Ishikawa (cell line): ENCODE data around the gene CACNA2D3.

ENCODE experiments used
- CEBPB ChIP-seq: IDR thresholded peaks from 2 replicates; pipeline ENCODE4 v1.6.1; 2012
- CREB1 ChIP-seq: IDR thresholded peaks from 2 replicates; pipeline ENCODE4 v1.6.1; 2012; ENCODE audit warnings: low read depth
- EGR1 ChIP-seq: IDR thresholded peaks from 2 replicates; pipeline ENCODE4 v1.6.1; 2012
- EP300 ChIP-seq: IDR thresholded peaks from 2 replicates; pipeline ENCODE4 v1.6.1; 2012; ENCODE audit warnings: borderline replicate concordance
- FOXM1 ChIP-seq: IDR thresholded peaks from 2 replicates; pipeline ENCODE4 v1.6.1; 2012; ENCODE audit warnings: low read depth, borderline replicate concordance
- NFIC ChIP-seq: IDR thresholded peaks from 2 replicates; pipeline ENCODE4 v1.6.1; 2012
- RAD21 ChIP-seq: IDR thresholded peaks from 2 replicates; pipeline ENCODE4 v1.6.1; 2012; ENCODE audit warnings: low read depth
- TAF1 ChIP-seq: IDR thresholded peaks from 2 replicates; pipeline ENCODE4 v1.6.1; 2012; ENCODE audit warnings: low read depth, mild to moderate bottlenecking
- TCF12 ChIP-seq: IDR thresholded peaks from 2 replicates; pipeline ENCODE4 v1.6.1; 2012; ENCODE audit warnings: low read depth
- TEAD4 ChIP-seq: IDR thresholded peaks from 2 replicates; pipeline ENCODE4 v1.6.1; 2012
- YY1 ChIP-seq: IDR thresholded peaks from 2 replicates; pipeline ENCODE4 v1.6.1; 2012; ENCODE audit warnings: low read depth
- ZBTB7A ChIP-seq: IDR thresholded peaks from 2 replicates; pipeline ENCODE4 v1.6.1; 2012; ENCODE audit warnings: low read depth
- TF ChIP-seq, protein P1 (sequence below): IDR thresholded peaks from 2 replicates; pipeline ENCODE4 v1.6.1; 2012
- TF ChIP-seq, protein P2 (sequence below): IDR thresholded peaks from 2 replicates; pipeline ENCODE4 v1.6.1; 2012; ENCODE audit warnings: low read depth, mild to moderate bottlenecking
- TF ChIP-seq, protein P3 (sequence below): IDR thresholded peaks from 2 replicates; pipeline ENCODE4 v1.6.1; 2012

The CACNA2D3 gene

DNA sequence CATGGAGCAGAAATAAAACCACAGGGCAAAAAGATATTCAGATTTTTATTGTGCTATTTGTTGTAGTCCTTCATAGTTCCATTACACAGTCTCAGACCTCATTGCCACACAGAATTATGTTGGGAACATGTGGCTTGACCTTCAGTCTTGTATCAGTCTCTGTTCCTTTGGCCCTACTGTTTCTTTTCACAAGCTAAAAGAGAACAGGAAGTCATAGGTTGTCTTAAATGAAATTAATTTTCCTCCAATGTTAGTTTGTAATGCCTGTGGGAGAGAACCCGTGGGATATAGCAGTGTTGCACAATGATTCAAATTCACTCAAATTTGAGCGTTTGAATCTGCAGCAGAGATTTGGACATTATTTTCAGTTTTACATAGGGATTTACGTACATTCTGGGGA is 445.6 kb downstream of the CACNA2D3 start:
- TF ChIP-seq EGR1 (no peak), TCF12 (no peak), TEAD4 (no peak), CREB1 (no peak), NFIC (no peak), CEBPB (no peak), FOXM1 (no peak), EP300 (no peak), TAF1 (no peak), ZBTB7A (no peak), RAD21 (no peak), YY1 (no peak)
- TF ChIP-seq, protein P1, sequence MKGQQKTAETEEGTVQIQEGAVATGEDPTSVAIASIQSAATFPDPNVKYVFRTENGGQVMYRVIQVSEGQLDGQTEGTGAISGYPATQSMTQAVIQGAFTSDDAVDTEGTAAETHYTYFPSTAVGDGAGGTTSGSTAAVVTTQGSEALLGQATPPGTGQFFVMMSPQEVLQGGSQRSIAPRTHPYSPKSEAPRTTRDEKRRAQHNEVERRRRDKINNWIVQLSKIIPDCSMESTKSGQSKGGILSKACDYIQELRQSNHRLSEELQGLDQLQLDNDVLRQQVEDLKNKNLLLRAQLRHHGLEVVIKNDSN: no peak
- TF ChIP-seq, protein P2, sequence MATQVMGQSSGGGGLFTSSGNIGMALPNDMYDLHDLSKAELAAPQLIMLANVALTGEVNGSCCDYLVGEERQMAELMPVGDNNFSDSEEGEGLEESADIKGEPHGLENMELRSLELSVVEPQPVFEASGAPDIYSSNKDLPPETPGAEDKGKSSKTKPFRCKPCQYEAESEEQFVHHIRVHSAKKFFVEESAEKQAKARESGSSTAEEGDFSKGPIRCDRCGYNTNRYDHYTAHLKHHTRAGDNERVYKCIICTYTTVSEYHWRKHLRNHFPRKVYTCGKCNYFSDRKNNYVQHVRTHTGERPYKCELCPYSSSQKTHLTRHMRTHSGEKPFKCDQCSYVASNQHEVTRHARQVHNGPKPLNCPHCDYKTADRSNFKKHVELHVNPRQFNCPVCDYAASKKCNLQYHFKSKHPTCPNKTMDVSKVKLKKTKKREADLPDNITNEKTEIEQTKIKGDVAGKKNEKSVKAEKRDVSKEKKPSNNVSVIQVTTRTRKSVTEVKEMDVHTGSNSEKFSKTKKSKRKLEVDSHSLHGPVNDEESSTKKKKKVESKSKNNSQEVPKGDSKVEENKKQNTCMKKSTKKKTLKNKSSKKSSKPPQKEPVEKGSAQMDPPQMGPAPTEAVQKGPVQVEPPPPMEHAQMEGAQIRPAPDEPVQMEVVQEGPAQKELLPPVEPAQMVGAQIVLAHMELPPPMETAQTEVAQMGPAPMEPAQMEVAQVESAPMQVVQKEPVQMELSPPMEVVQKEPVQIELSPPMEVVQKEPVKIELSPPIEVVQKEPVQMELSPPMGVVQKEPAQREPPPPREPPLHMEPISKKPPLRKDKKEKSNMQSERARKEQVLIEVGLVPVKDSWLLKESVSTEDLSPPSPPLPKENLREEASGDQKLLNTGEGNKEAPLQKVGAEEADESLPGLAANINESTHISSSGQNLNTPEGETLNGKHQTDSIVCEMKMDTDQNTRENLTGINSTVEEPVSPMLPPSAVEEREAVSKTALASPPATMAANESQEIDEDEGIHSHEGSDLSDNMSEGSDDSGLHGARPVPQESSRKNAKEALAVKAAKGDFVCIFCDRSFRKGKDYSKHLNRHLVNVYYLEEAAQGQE: no peak
- TF ChIP-seq, protein P3, sequence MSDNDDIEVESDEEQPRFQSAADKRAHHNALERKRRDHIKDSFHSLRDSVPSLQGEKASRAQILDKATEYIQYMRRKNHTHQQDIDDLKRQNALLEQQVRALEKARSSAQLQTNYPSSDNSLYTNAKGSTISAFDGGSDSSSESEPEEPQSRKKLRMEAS: no peak

DNA sequence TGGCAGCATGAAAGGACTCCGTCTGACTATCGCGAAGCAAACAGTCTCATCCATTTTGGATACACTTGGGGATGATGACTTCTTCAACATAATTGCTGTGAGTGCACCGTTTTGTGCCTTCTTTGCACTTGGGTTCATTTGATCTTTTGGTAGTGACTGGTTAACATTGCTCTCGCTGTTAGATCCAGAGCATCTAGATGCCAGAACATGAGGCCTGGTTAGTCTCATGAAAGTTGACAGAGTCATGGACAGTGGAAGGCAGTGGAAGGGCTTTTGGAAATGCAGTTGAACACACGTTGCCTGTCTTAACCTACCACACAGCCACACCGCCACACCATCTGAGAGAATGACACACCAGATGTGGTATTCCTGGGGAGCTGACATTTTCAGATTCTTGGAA is 447.7 kb downstream of the CACNA2D3 start:
- TF ChIP-seq, protein P2: no peak
- TF ChIP-seq ZBTB7A: no peak
- TF ChIP-seq RAD21: no peak
- TF ChIP-seq CEBPB: no peak
- TF ChIP-seq TEAD4: no peak
- TF ChIP-seq TCF12: no peak
- TF ChIP-seq EGR1: no peak
- no peak for TF ChIP-seq NFIC
- no peak for TF ChIP-seq CREB1
- TF ChIP-seq, protein P1: no peak

DNA sequence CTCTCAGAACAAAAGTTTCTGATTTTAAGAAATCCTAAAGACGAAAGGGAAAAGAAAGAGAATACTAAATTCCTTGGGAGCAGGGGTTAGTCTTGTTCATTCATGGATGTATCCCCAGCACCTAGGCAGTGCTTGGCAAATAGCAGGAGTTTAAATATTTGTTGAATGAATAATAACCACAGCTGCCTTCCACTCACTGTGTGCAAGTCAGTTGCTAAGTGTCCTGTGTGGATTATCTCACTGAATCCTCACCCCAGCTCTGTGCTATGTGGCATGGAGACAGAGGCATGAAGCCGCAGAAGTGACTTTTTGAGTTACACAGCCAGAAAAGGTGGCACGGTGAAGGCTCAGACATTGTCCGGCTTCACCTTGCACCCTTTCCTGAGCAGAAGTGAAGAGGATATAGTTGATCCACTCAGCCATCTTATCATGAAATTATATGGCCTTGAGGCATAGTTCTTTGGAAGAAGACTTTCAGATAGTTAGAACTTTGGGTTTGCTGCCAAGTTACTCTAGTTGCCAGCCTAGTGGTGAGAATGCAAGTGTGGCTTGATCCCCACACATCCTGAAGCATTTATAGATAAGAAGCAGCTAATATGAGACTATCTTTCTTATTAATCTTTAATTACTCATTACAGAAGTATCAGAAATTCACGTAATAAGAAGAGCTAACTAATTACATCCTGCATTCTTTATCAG is 450.0 kb downstream of the CACNA2D3 start:
- TF ChIP-seq TCF12 (no peak), YY1 (no peak), EGR1 (no peak), RAD21 (no peak), TEAD4 (no peak), CEBPB (no peak), FOXM1 (no peak), TAF1 (no peak), CREB1 (no peak), EP300 (no peak), ZBTB7A (no peak)
- TF ChIP-seq, protein P1: no peak
- TF ChIP-seq, protein P2: no peak
- TF ChIP-seq, protein P3: no peak

DNA sequence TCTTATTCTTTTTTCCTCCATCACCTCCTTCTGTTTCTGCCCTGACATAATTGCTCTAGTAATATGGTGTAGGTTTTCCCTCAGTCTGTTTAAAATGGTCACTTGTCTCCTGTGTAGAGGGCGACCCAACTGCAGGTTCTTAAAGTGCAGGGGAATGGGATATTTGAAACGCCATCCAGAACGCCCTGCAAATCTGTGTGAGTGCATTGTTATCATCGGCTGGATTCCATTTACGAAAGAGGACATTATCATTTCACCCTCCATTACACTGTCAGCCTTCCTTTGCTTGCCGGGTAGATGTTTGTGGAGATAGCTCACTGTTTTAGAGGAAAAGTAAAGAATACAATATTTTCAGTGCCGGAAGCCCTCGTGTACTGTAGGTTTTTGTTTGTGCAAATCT is 451.5 kb downstream of the CACNA2D3 start:
- TF ChIP-seq TAF1 (no peak), RAD21 (no peak), YY1 (no peak), CEBPB (no peak), EGR1 (no peak), NFIC (no peak), FOXM1 (no peak), TCF12 (no peak), TEAD4 (no peak), ZBTB7A (no peak), CREB1 (no peak), EP300 (no peak)
- TF ChIP-seq, protein P2: no peak
- TF ChIP-seq, protein P3: no peak
- TF ChIP-seq, protein P1: no peak
